ENCODE measurements around the gene GID8. TPM values are rescaled to one million over a fixed set of nuclear protein-coding genes. Genes with fewer than 3 reads are reported as not detected.
A peak's percentile ranks its signal among the peaks of the same experiment; 100 is the strongest.

Gene GID8
- total RNA-seq, 1 donor from 2014 or later = 33.7 TPM

- DNase-seq (ENCODE audit: low read depth in 2 of 2) = no peak
Measured at GRCh38 chr20:62922451-62922921, 15.5 kb upstream of the GID8 start.

GRCh38 chr20:62923059-62923668 is 14.8 kb upstream of the GID8 start:
- peak; percentile 66 to 87 for DNase-seq (ENCODE audit: low read depth in 2 of 2)

- no peak for DNase-seq (ENCODE audit: low read depth in 2 of 2)
Measured at GRCh38 chr20:62923669-62924441, 14.1 kb upstream of the GID8 start.

GRCh38 chr20:62924442-62925075 is 13.4 kb upstream of the GID8 start:
- DNase-seq (ENCODE audit: low read depth in 2 of 2) = peak; percentile 35 to 63

GRCh38 chr20:62925076-62925419 is 12.9 kb upstream of the GID8 start:
- no peak for DNase-seq (ENCODE audit: low read depth in 2 of 2)

GRCh38 chr20:62925420-62926228 is 12.3 kb upstream of the GID8 start:
- DNase-seq (ENCODE audit: low read depth in 2 of 2) = peak; percentile 30 to 39

GRCh38 chr20:62926229-62927127 is 11.5 kb upstream of the GID8 start, which contains the start of gene DIDO1:
TSS of gene DIDO1 (minus strand) at chr20:62926505.
- peak; percentile 87 to 92 for DNase-seq (ENCODE audit: low read depth in 2 of 2)

- no peak for DNase-seq (ENCODE audit: low read depth in 2 of 2)
Measured at GRCh38 chr20:62927128-62927705, 10.7 kb upstream of the GID8 start.

- DNase-seq (ENCODE audit: low read depth in 2 of 2) = peak in 1 of 2 donors; percentile 36
Measured at GRCh38 chr20:62928246-62928939, 9.6 kb upstream of the GID8 start.

- DNase-seq (ENCODE audit: low read depth in 2 of 2) = peak; percentile 45 to 59
Measured at GRCh38 chr20:62929051-62929538, 8.9 kb upstream of the GID8 start.

- DNase-seq (ENCODE audit: low read depth in 2 of 2) = no peak
Measured at GRCh38 chr20:62931464-62931863, 6.5 kb upstream of the GID8 start.

GRCh38 chr20:62933966-62934365 is 4.0 kb upstream of the GID8 start:
- DNase-seq (ENCODE audit: low read depth in 2 of 2) = no peak

GRCh38 chr20:62935204-62935967 is 2.6 kb upstream of the GID8 start:
- DNase-seq (ENCODE audit: low read depth in 2 of 2) = no peak

- no peak for DNase-seq (ENCODE audit: low read depth in 2 of 2)
Measured at GRCh38 chr20:62935968-62936585, 1.9 kb upstream of the GID8 start.

GRCh38 chr20:62937268-62938104 is 461 bp upstream of the GID8 start:
- peak; percentile 98 for DNase-seq (ENCODE audit: low read depth in 2 of 2)

- no peak for DNase-seq (ENCODE audit: low read depth in 2 of 2)
Measured at GRCh38 chr20:62940875-62941274, 2.9 kb downstream of the GID8 start.

GRCh38 chr20:62941792-62942191 is 3.8 kb downstream of the GID8 start:
- DNase-seq (ENCODE audit: low read depth in 2 of 2) = no peak
